ENCODE results near the gene SURF6.

- no peak for TF ChIP-seq CTCF (IDR thresholded peaks at IDR 0.05)
- TF ChIP-seq POLR2AphosphoS5 (IDR thresholded peaks at IDR 0.05; ENCODE audit: low read depth, low read length), result no peak
- TF ChIP-seq REST (IDR thresholded peaks at IDR 0.05; ENCODE audit: insufficient read depth in 1 of 2, low read depth in 2 of 2, low read length in 1 of 2), result no peak
- TF ChIP-seq SIN3A (IDR thresholded peaks at IDR 0.05; ENCODE audit: borderline replicate concordance, insufficient read depth, low read depth, low read length), result no peak
Measured at GRCh38 chr9:133327834-133328484, 8.0 kb downstream of the SURF6 start.
